GM19463 (cell line): Measurements from ENCODE around the gene APOM.

Experiments used
- ATAC-seq: cut with Tn5 transposase; IDR thresholded peaks from one replicate; pipeline ENCODE4 v1.9.1; 2021; ENCODE audit warnings: mild to moderate bottlenecking, moderate library complexity; ENCODE audit not compliant: unreplicated experiment

Gene APOM

GRCh38 chr6:31677955-31678354 lies 22.3 kb downstream of the APOM start:
- no peak for ATAC-seq

GRCh38 chr6:31680226-31681134 lies 24.8 kb downstream of the APOM start, which contains the start of gene LY6G5C:
Gene LY6G5C, minus strand, starts transcription at chr6:31681067. Its CDS starts 694 bp downstream, at chr6:31680373.
- ATAC-seq = no peak

DNA sequence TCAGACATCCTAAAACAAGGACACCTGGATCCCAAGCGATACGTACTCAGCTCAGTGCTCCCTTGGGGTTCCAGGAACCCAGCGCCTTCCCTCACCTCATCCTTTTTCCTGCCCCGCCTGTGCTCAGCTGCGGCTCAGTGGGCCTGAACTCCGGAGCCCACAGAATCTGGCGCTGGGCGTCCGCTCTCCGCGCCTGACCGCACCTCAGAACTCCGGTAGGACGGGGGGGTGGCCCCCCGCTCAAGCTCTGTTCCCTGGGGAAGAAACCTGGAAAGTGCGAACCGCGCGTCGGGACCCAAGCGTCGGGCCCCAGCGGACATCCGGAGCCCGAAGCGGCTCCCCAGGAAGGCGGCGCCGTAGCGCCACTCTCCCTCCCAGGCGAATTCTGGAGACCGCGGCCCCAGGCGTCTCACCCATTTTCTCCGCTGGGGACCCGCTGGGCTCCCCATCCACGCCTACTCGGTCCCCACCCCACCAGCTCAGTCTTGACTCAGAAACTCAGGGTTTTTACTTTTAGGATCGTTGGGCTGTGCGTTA lies 25.5 kb downstream of the APOM start:
- no peak for ATAC-seq

DNA sequence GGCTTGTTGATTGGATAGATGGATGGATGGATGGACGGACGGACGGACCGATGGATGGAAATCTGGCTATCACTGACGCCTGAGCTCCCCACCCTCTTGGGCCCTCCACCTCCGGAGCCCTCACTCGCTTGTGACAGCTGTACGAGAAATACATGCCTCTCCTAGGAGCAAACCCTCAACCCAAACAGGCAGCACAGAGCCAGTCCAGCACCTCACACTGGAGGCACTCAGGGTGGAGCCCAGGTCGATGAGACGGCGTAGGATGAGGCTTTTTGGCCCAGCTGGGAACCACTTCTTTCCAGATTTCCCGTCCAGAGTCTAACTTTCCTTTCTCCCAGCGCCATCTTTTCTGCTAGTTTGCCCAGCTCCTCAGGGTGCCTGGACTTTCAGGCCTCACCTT lies 27.9 kb downstream of the APOM start:
- no peak for ATAC-seq

GRCh38 chr6:31686483-31686882 lies 30.8 kb downstream of the APOM start:
- ATAC-seq = no peak

- ATAC-seq = no peak
These were observed 31.6 kb downstream of the APOM start for GRCh38 chr6:31687321-31687720.

DNA sequence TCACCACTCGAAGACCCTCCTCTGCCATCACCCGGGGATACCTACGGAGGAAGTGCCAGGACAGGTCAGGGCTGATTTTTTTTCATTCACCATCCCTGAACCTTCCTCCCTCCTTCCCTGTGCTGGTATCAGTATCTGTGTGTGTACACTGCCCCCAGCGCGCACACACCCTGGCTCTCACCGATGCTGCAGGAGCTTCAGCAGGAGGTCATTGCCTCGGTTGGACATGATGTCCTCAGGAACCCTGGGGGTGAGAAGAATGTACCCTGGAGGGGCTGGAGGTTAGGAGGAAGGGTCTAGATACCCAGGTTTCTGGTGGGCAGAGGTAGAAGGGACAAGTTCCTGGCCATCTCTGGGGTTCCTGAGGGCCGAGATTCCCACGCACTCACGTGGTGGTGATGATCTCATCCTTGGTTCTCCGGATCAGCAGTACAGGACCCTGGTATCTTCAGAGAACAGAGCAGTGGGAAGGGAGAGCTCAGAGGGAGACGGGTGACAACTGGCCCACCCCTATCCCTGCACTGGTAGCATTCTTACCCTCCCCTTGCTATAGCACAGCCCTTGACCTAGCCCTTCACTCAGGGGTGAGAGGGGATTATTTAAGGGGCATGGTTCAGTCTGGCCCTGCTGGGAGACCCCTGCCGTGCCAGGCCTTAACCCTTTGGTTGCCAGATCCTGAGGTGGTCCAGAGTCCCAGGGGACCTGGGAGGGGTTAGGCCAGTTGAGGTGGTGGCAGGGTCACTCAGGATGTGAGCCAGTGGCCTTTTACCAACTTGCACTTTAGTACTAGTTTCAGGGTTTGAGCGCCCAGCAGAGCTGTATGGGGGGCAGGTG lies 32.4 kb downstream of the APOM start:
- no peak for ATAC-seq

- no peak for ATAC-seq
These were observed 33.8 kb downstream of the APOM start for GRCh38 chr6:31689249-31690110.

- no peak for ATAC-seq
These were observed 34.8 kb downstream of the APOM start for GRCh38 chr6:31690231-31691077.

DNA sequence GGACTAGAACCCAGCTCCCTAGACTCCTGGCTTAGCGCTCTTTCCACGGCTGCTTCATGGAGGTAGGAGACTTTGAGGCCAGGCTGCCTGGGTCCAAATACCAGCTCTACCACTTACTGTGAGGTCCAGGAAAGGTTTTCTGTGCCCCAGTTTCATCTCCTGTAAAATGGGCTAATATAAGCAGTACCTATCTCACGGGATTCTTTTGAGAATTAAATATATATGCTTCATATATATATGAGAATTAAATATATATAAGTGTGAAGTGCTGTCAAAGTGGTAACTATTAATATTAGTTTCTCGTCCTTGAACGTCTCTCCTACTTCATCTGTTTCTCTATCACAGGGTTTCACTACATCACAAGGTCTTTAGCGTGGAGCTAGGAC lies 35.4 kb downstream of the APOM start:
- ATAC-seq = no peak

DNA sequence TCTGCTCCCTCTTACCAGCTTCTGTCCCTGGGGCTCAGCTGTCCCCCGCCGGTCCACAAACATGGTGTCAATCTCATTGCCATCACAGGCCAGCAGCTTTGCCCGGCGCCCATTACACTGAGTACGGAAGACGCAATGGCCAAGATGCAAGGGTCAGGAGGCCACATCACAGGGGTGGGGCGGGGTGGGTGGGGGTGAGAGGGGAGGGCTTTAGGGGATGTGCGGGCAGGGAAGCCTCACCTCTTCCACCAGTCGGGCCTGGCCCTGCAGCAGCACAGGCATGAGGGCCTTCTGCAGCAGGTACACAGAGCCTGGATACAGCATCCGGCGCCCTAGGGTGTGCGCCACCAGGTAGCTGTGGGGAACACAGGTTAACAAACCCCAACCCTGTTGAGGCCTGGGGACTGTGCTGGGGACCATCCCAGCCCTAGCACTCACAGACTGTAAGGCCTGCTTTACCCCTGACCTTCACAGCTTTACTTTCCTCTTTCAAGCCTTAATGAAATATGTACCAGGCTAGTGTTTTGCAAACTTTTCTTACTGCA lies 35.9 kb downstream of the APOM start:
- no peak for ATAC-seq

DNA sequence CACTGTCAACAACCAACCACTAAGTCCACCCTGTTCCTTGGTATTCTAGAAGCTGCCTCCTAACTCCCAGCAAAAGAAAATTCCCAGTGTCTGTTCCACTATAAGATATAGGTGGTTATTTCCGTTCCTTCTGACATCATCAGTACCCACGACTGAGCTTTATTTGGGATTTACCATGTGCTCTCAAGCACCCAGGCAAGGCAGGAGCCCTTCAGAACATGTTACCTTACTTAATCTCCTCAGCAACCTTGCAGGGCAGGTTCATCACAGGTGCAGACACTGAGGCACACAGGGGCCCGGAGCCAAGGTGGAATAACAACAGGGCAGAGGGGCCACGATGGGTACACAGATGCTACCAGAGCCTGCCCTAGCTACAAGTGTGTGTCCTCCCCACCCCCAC lies 36.7 kb downstream of the APOM start:
- ATAC-seq = no peak

DNA sequence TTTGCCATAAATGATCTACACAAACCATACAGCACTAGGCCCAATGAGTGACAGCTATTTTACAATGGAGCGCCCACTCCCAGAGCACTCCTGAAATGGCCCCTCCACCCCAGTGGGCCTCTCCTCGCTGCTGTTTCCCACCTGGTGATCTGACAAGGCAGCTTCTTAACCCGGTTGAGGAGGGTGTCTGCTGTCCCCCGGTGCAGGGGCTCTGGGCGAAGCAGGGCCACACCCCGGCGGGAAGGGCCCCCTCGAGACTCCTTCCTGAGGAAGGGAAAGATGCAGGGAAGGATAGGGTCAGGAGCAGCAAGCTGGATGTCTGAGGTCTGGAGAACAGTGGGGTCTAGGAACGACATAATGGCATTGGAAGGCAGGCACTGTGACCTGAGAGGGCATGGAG lies 37.2 kb downstream of the APOM start:
- no peak for ATAC-seq

GRCh38 chr6:31693535-31693934 lies 37.8 kb downstream of the APOM start:
- no peak for ATAC-seq

DNA sequence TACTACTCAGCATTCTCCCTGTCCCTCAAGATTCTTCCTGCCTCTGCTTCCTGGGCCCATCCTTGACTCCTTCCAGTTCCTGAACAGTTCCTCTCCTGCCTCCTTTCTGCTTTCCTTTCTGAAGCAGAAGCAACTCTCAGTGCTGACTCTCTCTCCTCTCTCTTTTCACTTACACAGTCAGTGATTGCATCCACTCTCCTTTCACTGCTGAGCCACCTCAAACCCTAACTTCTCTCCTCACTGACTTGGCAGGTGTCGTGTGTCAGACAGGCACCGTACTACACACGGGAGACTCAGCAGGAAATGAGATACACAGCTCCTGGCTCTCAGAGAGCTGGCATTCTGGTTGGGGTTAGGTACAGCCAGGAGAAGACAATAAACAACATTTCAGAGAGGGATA lies 41.9 kb downstream of the APOM start:
- ATAC-seq = no peak

- no peak for ATAC-seq
These were observed 45.2 kb downstream of the APOM start for GRCh38 chr6:31700740-31701401.

DNA sequence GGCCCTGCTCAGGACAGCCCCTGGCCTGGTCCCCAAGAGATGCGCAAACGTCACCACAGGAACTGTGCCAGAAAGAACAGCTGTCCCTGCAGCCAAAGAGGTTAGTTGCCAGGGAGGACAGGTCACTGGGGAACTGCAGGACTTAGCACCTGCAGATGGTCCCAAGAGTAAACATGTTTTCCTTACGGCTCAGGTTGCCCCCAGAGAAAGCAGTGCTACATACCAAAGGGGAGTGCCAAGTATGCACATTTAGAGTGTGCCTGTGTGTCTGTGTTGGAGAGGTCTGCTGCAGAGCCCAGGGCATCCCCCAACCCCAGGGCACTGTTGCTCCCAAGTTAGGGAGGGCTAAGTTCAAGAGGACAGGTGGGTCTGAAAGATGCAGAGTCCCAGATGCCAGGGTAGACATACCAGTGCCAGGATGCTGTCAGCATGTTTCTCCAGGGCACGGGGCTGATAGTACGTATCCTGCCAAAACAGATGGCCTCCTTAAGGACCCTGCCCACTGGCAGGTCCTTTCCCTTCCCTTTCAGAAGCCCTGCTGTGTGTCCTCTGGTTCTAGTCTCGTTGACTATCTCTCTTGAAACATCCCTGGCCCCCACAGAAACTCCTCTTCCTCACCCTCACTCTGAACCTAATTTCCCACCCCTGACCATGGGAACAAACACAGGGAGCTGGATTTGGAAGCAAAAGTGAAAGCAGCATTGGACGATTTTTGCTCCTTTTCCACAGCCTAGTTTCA lies 46.1 kb downstream of the APOM start:
- no peak for ATAC-seq

GRCh38 chr6:31702405-31702818 lies 46.7 kb downstream of the APOM start:
- no peak for ATAC-seq
